PC-9 (cell line): ENCODE measurements around the gene FARS2.

Experiments
- CTCF ChIP-seq: fragments of 200-600 bp; sonication (generic); conservative IDR thresholded peaks from 2 replicates; pipeline ENCODE4 v1.6.1; 2017; ENCODE audit warnings: mixed run types, antibody characterized with exemption, mild to moderate bottlenecking, moderate library complexity
- EZH2 ChIP-seq: fragments of 200-600 bp; sonication (generic); IDR thresholded peaks from 2 replicates; pipeline ENCODE4 v1.8.0; 2017; ENCODE audit warnings: antibody characterized with exemption, low read depth

- TF ChIP-seq CTCF (no peak), EZH2 (no peak)
Measured at GRCh38 chr6:5556011-5556410, 294.7 kb downstream of the FARS2 start.
